NT2/D1 (cell line): ENCODE results near the gene IQSEC3.

Experiments
- SUZ12 ChIP-seq: IDR thresholded peaks from 2 replicates; pipeline ENCODE4 v1.6.1; 2011; ENCODE audit not compliant: insufficient read length, insufficient read depth; ENCODE audit errors: extremely low read depth
- YY1 ChIP-seq: IDR thresholded peaks from 2 replicates; pipeline ENCODE4 v1.6.1; 2011; ENCODE audit not compliant: insufficient read length, insufficient read depth
- ZNF274 ChIP-seq: IDR thresholded peaks from 2 replicates; pipeline ENCODE4 v1.6.1; 2011; ENCODE audit warnings: mild to moderate bottlenecking, low read depth, low read length

DNA sequence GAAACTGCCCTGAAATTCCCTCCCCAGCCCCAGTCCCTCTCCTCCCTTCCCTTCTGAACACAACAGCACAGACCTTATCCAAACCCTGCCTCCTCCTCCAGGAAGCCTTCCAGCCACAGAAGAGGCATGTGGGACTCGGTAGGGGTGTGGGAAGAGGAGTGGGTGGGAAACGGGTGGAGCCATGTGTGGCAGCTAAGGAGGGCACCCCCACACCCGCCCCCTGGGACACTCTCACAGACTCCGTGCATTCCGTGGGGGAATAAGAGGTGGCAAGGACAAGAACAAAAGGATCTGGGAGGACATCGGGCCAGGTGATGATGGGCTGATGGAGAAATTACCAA lies 123.0 kb downstream of the IQSEC3 start:
- no peak for TF ChIP-seq YY1
- no peak for TF ChIP-seq ZNF274
- no peak for TF ChIP-seq SUZ12
